ENCODE measurements around the gene PRKCH. TPM values are rescaled to one million over a fixed set of nuclear protein-coding genes. Genes with fewer than 3 reads are reported as not detected.
"Not testable (repeated sequence)": the region's sequence is repeated elsewhere in the genome, so short reads cannot be mapped to it uniquely, and the experiment has no call there.

The PRKCH gene
- polyA plus RNA-seq, 5 donors = 29.5 to 47.5 (median 45.7) TPM

- DNase-seq = no peak
These were observed 133.2 kb downstream of the PRKCH start for GRCh38 chr14:61454545-61454944.

DNA sequence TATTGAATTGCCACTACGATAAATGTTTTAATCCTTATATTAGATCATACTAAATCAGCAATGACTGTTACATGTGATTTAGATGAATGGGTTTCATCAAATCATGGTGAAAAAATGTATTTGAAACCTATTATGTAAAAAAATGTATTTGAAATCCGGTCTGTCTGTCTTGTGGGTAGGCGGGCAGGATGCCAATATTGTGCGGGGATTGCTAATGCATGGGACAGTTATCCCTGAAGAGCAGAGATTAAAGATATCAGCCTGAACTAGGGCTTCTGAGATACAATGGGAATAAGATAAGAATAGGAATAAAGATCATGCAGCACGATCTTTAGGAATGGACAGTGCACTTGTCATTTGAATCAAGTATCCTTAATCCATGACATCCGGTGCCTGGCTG lies 134.0 kb downstream of the PRKCH start:
- no peak for DNase-seq

DNA sequence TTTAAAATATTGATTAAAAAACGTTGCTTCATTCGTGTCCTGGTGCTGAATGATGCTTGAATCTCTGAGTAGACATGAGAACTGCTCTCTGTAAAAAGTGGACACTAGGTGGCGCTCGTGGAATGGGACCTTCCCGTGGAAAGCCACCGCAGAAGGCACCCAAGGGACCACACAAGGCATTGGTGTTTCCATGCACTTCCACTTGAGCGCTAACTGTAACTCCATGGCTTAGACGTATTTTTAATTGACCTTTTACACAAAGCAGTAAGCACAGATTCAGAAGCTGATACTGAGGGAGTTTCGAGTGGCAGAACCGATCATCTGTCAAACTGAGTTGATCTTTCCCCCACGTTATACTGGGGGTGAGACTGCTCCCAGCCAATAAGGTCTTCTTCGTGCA lies 135.3 kb downstream of the PRKCH start:
- DNase-seq = peak in 1 of 2 donors; percentile 61

DNA sequence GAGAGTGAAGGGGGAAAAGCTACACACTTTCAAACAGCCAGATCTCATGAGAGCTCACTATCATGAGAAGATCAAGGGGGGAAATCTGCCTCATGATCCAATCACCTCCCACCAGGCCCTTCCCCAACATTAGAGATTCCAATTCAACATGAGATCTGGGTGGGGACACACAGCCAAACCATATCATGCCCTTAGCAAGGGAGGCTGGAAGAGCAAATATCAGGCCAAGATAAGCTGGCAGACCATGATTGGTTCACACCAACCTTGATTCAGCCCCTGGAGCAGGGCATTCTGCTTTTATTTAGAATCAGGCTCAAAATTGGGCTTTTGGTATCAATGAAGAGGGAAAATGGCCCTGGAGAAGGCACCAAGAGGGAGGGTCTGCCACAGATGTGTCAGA lies 137.4 kb downstream of the PRKCH start:
- DNase-seq = no peak

DNA sequence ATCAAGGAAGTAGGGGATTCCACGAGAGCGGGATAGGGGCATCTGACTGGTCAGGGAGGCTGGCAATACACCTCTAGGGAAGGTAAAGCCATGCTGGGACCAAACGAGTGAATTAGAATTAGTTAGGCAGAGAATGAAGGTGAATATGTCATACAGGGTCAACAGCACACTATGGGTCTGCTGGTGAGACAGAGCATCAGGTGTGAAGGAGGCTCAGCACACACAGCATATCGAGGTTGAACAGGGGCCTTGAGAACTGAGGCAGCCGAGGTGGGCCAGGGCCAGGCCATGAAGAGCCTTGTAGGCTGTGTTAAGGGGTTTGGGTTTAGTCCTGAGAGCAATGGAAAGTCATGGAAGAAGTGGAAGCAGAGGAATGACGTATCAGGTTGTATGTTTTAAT lies 137.8 kb downstream of the PRKCH start:
- DNase-seq = no peak

GRCh38 chr14:61460063-61460462 lies 138.7 kb downstream of the PRKCH start:
- no peak for DNase-seq

DNA sequence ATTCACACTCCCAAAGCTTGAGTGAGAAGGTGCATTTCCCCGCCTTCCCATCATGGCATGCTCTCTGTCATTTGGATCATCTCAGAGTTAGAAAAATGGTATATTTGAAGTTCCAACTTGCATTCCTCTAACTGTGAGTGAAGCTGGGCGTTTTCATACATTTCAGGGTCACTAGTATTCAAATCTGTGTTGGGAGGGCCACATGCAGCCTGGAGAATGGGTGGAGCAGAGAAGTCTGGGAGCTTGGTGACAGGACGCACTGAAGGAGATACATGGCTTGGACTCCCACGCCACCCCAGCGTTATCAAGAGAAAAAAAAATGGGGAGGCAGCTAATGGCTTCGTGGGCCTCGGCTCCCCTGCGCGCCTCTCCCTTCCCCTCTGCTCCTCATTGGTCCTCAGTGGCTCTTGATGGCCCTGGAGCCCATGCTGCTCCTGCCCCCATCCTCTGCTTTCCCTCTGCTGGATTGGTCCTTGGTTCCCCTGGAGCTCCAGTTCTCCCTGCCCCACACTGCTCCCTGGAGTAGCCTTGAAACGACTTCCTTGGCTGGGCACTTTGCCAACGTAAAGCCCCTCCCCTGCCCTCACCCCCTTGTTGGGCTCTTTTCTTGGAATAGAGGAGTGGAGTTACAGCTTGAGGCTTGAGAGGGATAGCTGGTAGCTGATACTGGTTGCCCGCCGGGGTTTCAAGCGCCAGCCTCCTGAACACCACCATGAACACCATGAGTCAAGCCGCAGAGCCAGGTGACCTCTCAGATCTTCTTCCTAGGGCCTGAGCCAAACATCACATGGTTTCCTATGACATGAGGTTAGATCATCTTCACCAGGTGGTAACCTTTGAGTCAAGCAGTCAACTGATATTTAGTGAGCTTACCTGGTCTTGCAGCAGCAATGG lies 139.6 kb downstream of the PRKCH start:
- DNase-seq = no peak

- peak in 1 of 2 donors; percentile 79 for DNase-seq
These were observed 140.5 kb downstream of the PRKCH start for GRCh38 chr14:61461808-61462275.

DNA sequence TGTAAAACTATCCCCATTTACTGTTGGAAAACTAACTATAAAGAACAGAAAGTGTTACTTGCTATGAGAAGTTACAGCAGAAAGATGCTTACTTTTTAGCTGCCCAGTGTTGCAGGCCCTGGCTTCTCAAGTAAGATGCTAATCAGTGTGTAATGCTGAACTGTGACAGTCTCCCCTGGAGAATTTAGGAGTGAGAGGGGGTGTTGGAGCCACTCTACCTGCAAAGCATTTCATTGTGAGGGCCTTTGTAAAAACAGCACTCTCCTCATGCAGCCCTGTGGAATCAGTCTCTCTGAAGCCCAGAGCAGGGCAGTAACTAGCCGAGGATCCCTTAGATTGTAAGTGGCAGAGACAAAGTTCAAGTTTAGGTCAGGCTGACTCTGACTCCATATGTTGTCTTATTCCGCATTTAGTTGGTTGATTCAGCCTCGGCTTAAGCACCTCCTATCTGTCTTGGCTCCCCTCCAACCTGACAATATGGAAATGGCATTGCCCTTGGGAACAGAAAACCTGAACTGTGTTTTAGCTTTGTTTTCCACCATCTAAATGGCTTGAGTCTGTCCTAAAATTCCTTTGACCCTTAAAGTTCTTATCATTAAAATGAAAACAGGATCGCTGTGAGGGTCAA lies 141.3 kb downstream of the PRKCH start:
- no peak for DNase-seq

DNA sequence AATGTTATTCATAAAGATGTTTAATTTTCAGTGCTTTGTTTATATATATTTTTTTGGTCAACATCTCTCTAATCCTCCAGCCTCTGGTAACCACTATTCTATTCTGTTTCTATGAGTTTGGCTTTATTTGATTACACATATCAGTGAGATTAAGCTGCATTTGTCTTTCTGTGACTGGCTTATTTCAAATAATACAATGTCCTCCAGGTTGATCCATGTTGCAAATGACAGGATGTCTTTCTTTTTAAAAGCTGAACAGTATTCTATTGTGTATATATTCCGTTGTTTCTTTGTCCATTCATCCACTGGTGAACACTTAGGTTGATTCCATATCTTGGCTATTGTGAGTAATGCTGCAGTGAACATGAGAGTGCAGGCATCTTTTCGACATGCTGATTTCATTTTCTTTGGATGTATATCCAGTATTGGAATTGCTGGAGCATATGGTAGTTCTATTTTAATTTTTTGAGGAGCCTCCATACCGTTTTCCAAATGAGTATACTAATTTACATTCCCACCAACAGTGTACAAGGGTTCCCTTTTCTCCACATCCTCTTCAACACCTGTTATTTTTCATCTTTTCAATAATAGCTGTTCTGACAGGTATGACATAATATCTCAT lies 142.4 kb downstream of the PRKCH start:
- DNase-seq = no peak

DNA sequence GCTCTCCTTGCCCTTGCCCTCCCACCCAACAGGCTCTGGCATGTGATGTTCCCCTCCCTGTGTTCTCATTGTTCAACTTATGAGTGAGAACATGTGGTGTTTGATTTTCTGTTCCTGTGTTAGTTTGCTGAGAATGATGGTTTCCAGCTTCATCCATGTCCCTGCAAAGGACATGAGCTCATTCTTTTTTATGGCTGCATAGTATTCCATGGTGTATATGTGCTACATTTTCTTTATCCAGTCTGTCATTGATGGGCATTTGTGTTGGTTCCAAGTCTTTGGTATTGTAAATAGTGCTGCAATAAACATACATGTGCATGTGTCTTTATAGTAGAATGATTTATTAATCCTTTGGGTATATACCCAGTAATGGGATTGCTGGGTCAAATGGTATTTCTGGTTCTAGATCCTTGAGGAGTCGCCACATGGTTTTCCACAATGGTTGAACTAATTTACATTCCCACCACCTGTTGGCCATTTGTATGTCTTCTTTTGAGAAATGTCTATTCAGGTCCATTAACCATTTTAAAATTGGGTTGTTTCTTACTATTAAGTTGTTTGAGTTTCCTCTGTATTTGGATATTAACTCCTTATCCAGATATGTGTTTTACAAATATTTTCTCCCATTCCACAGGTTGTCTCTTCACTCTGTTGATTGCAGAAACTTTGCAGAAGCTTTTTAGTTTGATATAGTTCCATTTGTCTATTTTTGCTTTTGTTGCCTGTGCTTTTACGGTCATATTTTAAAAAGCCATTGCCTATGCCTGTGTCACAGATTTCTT lies 143.4 kb downstream of the PRKCH start:
- not testable (repeated sequence) for DNase-seq

DNA sequence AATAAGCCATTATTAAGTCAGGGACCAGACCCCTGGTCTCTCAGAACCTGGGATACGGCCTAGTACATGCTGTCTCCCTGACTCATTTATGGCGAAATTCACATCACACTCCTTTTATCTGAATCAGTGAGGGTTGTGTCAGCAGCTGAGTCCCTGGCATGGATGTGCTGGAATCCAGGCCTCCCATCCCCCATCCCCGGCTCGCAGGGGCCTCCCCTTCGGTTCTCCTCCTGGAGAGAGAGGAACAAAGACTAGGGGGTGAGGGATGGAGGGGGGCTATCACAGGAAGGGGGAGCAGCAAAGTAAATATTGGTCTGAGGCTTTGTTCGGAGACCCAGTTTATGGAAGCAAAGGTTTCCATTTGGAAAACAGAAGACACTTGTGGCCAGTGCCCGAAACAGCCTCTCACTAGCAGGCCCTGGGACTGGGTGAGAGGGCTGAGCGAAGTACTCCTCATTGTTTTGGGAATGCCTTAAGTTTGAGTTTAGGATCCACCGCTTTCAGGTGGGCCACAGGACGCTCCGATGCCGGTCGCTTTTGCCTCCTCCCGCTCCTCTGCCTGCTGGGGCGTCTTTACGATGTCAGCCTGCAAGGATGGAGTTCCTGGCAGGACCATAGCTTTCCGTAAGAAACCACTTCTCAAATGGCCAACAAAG lies 145.0 kb downstream of the PRKCH start:
- peak in 1 of 2 donors; percentile 74 for DNase-seq

GRCh38 chr14:61466905-61467280 lies 145.5 kb downstream of the PRKCH start:
- no peak for DNase-seq

DNA sequence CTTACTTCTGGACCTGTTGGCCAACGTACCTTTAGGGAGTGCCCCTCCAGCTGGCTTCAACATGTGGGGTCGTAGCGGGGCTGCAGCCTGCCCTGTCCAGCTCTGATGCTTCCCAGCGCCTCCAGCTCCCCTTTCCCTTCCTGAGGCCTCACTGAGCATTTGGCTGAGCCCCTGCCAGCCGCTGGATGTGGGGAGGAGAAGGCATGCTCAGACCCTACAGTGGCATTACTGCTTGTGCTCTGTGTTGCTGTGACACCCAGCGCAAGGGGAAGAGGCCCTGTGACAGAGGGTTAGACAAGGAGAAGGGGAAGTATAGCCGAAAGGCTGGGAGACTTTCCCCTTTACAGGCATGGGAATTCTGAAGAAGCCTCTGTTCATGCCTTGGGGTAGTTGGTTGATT lies 145.9 kb downstream of the PRKCH start:
- DNase-seq = no peak

DNA sequence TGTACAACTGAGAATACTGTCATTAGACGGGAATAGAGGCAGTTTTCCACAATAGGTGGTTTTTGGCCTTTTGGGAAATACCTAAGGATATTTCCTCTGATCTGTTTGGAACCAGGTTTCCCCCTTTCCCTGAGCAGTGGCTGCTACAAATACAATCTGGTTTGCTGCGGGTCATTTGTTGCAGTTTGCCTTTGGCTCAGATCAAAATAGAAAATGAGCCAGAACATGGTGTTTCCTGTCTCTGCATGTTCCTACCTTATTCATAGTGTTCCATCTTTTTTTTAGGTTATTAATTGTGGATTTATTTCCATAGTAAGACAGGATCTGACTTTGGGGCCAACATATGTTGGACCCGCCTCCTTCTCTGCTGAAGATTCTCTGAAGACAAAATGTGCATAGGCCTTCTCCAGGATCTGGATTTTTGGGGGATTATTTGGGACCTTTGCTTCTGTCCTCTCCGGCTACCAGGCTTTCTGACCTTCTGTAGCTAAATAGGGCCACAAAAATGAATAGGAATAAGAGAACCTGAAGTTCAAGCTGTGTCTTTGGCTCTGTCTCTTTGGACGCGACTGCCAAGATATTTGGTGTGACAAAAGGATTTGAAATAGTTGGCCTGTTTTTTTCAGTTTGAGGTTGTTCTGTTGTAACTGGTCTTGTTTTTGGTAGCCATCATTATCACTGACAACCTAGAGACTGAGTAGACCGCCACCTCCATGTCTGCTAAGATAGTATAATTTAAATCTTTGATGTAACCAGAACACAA lies 146.9 kb downstream of the PRKCH start:
- no peak for DNase-seq

DNA sequence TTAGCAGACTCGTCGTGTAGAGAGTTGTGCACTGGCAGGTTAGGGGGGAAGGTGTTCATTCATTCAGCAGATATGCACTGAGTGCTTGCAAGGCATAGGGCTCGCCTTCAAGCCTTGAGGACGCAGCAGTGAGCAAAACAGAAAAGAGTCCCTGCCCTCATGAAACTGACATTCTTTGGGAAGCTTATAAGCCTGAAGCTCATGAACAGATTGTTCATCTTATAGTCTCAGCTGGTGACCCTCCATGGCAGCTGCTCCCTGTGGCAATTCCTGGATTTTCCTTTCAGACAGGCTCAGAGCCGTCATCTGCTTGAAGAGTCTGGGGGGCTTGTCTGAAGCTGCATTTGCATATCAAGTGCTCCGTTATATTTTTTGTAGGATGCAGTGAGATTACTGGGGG lies 148.4 kb downstream of the PRKCH start:
- no peak for DNase-seq

- peak; percentile 73 to 84 for DNase-seq
These were observed 149.0 kb downstream of the PRKCH start for GRCh38 chr14:61470261-61470960.

- DNase-seq = no peak
These were observed 149.5 kb downstream of the PRKCH start for GRCh38 chr14:61470961-61471293.

GRCh38 chr14:61471297-61472005 lies 150.1 kb downstream of the PRKCH start:
- no peak for DNase-seq
